22Rv1 (cell line): Measurements from ENCODE around the gene TYMP.

Source experiments
- ZFX ChIP-seq: fragments of 450-650 bp; IDR thresholded peaks from 2 replicates; pipeline ENCODE4 v1.6.1; 2017; ENCODE audit warnings: antibody characterized with exemption, borderline replicate concordance
- TF ChIP-seq, protein P1 (sequence below): fragments of 450-650 bp; IDR thresholded peaks from 2 replicates; pipeline ENCODE4 v1.5.1; 2017; ENCODE audit warnings: mild to moderate bottlenecking

DNA sequence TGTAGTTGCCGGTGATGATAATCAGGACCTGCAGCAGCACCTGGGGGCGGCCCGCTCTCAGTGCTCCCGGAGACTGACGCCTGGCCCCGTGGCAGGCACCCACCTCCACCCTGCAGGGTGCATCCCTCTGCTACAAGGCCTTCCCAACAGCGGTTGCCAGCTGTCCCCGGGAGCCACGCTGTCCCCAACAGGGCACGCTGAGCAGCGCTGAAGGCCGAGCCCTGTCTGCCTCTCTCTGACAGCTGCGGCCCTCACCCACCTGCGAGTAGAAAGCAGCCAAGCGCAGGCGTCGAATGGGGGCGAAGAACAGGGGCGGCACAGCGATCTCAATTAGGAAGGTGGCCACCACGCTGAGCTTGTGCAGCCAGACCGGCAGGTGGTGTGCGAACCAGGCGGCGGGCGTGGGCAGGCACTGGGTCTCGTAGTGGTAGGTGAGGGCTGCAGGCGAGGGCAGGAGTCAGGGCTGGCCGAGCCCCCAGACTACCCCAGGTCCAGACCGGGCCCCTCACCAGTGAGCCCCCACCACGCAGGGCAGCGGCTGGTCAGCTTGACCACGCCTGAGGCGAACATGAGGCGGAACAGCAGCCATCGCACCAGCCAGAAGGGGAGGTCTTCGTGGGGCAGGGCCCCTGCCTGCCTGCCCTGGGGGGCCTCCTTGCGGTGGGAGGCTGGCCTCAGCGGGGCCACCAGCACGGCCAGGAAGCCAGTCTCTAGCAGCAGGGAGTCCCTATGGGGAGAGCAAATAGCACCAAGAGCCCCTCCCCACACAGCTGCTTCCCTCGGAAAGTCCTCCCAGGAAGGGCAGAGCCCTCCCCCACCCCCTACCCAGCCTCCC lies 23.8 kb downstream of the TYMP start:
- TF ChIP-seq, protein P1, sequence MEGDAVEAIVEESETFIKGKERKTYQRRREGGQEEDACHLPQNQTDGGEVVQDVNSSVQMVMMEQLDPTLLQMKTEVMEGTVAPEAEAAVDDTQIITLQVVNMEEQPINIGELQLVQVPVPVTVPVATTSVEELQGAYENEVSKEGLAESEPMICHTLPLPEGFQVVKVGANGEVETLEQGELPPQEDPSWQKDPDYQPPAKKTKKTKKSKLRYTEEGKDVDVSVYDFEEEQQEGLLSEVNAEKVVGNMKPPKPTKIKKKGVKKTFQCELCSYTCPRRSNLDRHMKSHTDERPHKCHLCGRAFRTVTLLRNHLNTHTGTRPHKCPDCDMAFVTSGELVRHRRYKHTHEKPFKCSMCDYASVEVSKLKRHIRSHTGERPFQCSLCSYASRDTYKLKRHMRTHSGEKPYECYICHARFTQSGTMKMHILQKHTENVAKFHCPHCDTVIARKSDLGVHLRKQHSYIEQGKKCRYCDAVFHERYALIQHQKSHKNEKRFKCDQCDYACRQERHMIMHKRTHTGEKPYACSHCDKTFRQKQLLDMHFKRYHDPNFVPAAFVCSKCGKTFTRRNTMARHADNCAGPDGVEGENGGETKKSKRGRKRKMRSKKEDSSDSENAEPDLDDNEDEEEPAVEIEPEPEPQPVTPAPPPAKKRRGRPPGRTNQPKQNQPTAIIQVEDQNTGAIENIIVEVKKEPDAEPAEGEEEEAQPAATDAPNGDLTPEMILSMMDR, result no peak
- no peak for TF ChIP-seq ZFX
